H1 (cell line): ENCODE results near the gene TLCD5. TPM values are rescaled to one million over a fixed set of nuclear protein-coding genes. Genes with fewer than 3 reads are reported as not detected.
A peak's percentile ranks its signal among the peaks of the same experiment; 100 is the strongest.

Experiments used
- CTCF ChIA-PET: fragments of 300-600 bp; sonication (Branson Sonifier 250); formaldehyde crosslinking; loops from one replicate; lab custom pipeline; 2021; ENCODE audit not compliant: partially characterized antibody; lab: Charles Lee
- POLR2A ChIA-PET: fragments of 300-600 bp; sonication (Branson Sonifier 250); formaldehyde crosslinking; loops from one replicate; lab custom pipeline; 2021; ENCODE audit warnings: inconsistent platforms; ENCODE audit not compliant: partially characterized antibody; lab: Charles Lee
- DNase-seq, 2 experiments: peaks; one replicate each; pipeline versions ENCODE4 v3.0.0 to v3.0.0-alpha.2; 2010 to 2022; ENCODE audit warnings: low spot score in 2 of 2, low read depth in 1 of 2, mixed read lengths in 1 of 2
- FAIRE-seq: peaks from 2 replicates; lab custom pipeline; 2011; peaks lifted over from hg19 to GRCh38; lab: Jason Lieb, UNC
- H2AFZ ChIP-seq: 2 replicates; pipeline ENCODE4 v1.8.1; 2012; ENCODE audit warnings: low read length, inconsistent platforms
- H2AK5ac ChIP-seq: 2 replicates; pipeline ENCODE4 v1.6.1; 2013; ENCODE audit warnings: low read depth, low read length
- H2BK120ac ChIP-seq: replicated peaks from 2 replicates; pipeline ENCODE3; 2013; ENCODE audit warnings: low read depth, low read length, inconsistent platforms
- H2BK12ac ChIP-seq: 2 replicates; pipeline ENCODE4 v1.6.1; 2013; ENCODE audit warnings: low read depth, low read length
- H2BK15ac ChIP-seq: 2 replicates; pipeline ENCODE4 v1.6.1; 2013; ENCODE audit warnings: low read length
- H2BK20ac ChIP-seq: 2 replicates; pipeline ENCODE4 v1.6.1; 2013; ENCODE audit warnings: low read length
- H2BK5ac ChIP-seq: 2 replicates; pipeline ENCODE4 v1.6.1; 2013; ENCODE audit warnings: low read depth, low read length
- H3K14ac ChIP-seq: 2 replicates; pipeline ENCODE4 v1.6.1; 2013; ENCODE audit warnings: inconsistent platforms; ENCODE audit not compliant: insufficient read length
- H3K18ac ChIP-seq: 2 replicates; pipeline ENCODE4 v1.6.1; 2013; ENCODE audit warnings: low read length; ENCODE audit errors: extremely low read depth
- H3K23ac ChIP-seq: 2 replicates; pipeline ENCODE4 v1.6.1; 2013; ENCODE audit warnings: inconsistent platforms; ENCODE audit not compliant: insufficient read length
- H3K23me2 ChIP-seq: 2 replicates; pipeline ENCODE4 v1.6.1; 2013; ENCODE audit warnings: low read depth, low read length
- H3K27ac ChIP-seq: 2 replicates; pipeline ENCODE4 v1.6.1; 2011; ENCODE audit warnings: low read depth, low read length, inconsistent platforms
- H3K27me3 ChIP-seq, 4 experiments: replicated peaks in 1 of 4; 1 replicate in 1 of 4; 2 replicates in 3 of 4; pipeline versions ENCODE4 v1.6.1 to v1.8.1; 2011 to 2013; ENCODE audit warnings: low read length in 3 of 4, mild to moderate bottlenecking in 3 of 4, inconsistent platforms in 2 of 4, mixed read lengths in 2 of 4, moderate library complexity in 1 of 4; ENCODE audit not compliant: control insufficient read depth in 3 of 4, insufficient read depth in 3 of 4; ENCODE audit errors: extremely low read depth in 1 of 4
- H3K36me3 ChIP-seq, 4 experiments: 2 replicates each; pipeline versions ENCODE4 v1.6.1 to v1.8.1; 2011 to 2013; ENCODE audit warnings: mild to moderate bottlenecking in 4 of 4, low read length in 3 of 4, moderate library complexity in 2 of 4, control low read depth in 1 of 4, inconsistent platforms in 1 of 4; ENCODE audit not compliant: insufficient read depth in 4 of 4, control insufficient read depth in 2 of 4
- H3K4ac ChIP-seq: replicated peaks from 2 replicates; pipeline ENCODE3; 2013; ENCODE audit warnings: low read length, low read depth, mixed read lengths, inconsistent platforms; ENCODE audit not compliant: insufficient read length
- H3K4me1 ChIP-seq, 4 experiments: replicated peaks in 1 of 4; 1 replicate in 1 of 4; 2 replicates in 3 of 4; pipeline versions ENCODE4 v1.6.1 to v1.8.1; 2011 to 2013; ENCODE audit warnings: low read length in 3 of 4, inconsistent platforms in 2 of 4, mixed read lengths in 1 of 4; ENCODE audit not compliant: insufficient read depth in 4 of 4, control insufficient read depth in 3 of 4
- H3K4me2 ChIP-seq, 2 experiments: 2 replicates each; pipeline versions ENCODE4 v1.6.1 to v1.8.1; 2011 to 2013; ENCODE audit warnings: low read depth in 2 of 2, low read length in 2 of 2, control low read depth in 1 of 2, inconsistent platforms in 1 of 2, mild to moderate bottlenecking in 1 of 2; ENCODE audit not compliant: insufficient read depth in 1 of 2
- H3K4me3 ChIP-seq, 4 experiments: fragments of 200-600, 300-600 bp in 1 of 4; sonication (generic), shearing (Covaris generic), sonication (Bioruptor Twin) in 1 of 4; 2 replicates each; pipeline versions ENCODE4 v1.5.1 to v1.8.1; 2011 to 2016; ENCODE audit warnings: low read length in 4 of 4, low read depth in 3 of 4, control low read depth in 2 of 4, inconsistent platforms in 2 of 4, mild to moderate bottlenecking in 2 of 4, mixed read lengths in 1 of 4, moderate library complexity in 1 of 4; ENCODE audit not compliant: insufficient read depth in 2 of 4; ENCODE audit errors: extremely low read depth in 1 of 4
- H3K56ac ChIP-seq: replicated peaks from 2 replicates; pipeline ENCODE3; 2013; ENCODE audit warnings: low read depth, mild to moderate bottlenecking, mixed read lengths, low read length, inconsistent platforms; ENCODE audit not compliant: insufficient read length
- H3K79me1 ChIP-seq: 2 replicates; pipeline ENCODE4 v1.6.1; 2013; ENCODE audit warnings: low read depth, low read length, control low read depth
- H3K79me2 ChIP-seq, 2 experiments: 2 replicates each; pipeline versions ENCODE4 v1.6.1 to v1.8.1; 2012 to 2013; ENCODE audit warnings: low read length in 2 of 2, mild to moderate bottlenecking in 2 of 2, inconsistent platforms in 1 of 2; ENCODE audit not compliant: insufficient read depth in 2 of 2, control insufficient read depth in 1 of 2
- H3K9ac ChIP-seq, 4 experiments: replicated peaks in 1 of 4; 1 replicate in 1 of 4; 2 replicates in 3 of 4; pipeline versions ENCODE4 v1.6.1 to v1.8.1; 2011 to 2013; ENCODE audit warnings: low read depth in 3 of 4, low read length in 3 of 4, control low read depth in 2 of 4, mild to moderate bottlenecking in 2 of 4, moderate library complexity in 2 of 4, inconsistent platforms in 1 of 4; ENCODE audit errors: extremely low read depth in 1 of 4
- H3K9me3 ChIP-seq, 2 experiments: 2 replicates each; pipeline versions ENCODE4 v1.6.1 to v1.8.1; 2012 to 2013; ENCODE audit warnings: mild to moderate bottlenecking in 2 of 2, moderate library complexity in 2 of 2, control low read depth in 1 of 2, inconsistent platforms in 1 of 2, low read depth in 1 of 2, low read length in 1 of 2, mixed read lengths in 1 of 2; ENCODE audit not compliant: insufficient read depth in 2 of 2
- H4K20me1 ChIP-seq, 2 experiments: replicated peaks in 1 of 2; 2 replicates each; pipeline versions ENCODE3 to v1.8.1; 2011 to 2013; ENCODE audit warnings: inconsistent platforms in 2 of 2, low read length in 2 of 2, mild to moderate bottlenecking in 1 of 2; ENCODE audit not compliant: insufficient read depth in 2 of 2, control insufficient read depth in 1 of 2
- H4K5ac ChIP-seq: 2 replicates; pipeline ENCODE4 v1.6.1; 2013; ENCODE audit warnings: low read length, low read depth, mixed read lengths, inconsistent platforms; ENCODE audit not compliant: insufficient read length
- H4K8ac ChIP-seq: 2 replicates; pipeline ENCODE4 v1.8.0; 2013; ENCODE audit warnings: mild to moderate bottlenecking, moderate library complexity, low read length, inconsistent platforms; ENCODE audit not compliant: insufficient read depth; ENCODE audit errors: extremely low read depth
- H4K91ac ChIP-seq: replicated peaks from 2 replicates; pipeline ENCODE3; 2013; ENCODE audit warnings: low read length, mixed read lengths, inconsistent platforms; ENCODE audit not compliant: insufficient read length
- CHD1 ChIP-seq: IDR thresholded peaks from 2 replicates; pipeline ENCODE4 v1.6.1; 2012; ENCODE audit warnings: low read depth, low read length, improper control_type of control experiment
- FOSL1 ChIP-seq: IDR thresholded peaks from 2 replicates; pipeline ENCODE4 v1.6.1; 2011; ENCODE audit warnings: mild to moderate bottlenecking, low read depth, low read length, moderate library complexity; ENCODE audit not compliant: insufficient read depth
- RFX5 ChIP-seq: IDR thresholded peaks from 2 replicates; pipeline ENCODE4 v1.6.1; 2011; ENCODE audit warnings: low read depth, low read length, improper control_type of control experiment, borderline replicate concordance
- SP2 ChIP-seq: IDR thresholded peaks from 2 replicates; pipeline ENCODE4 v1.6.1; 2012; ENCODE audit warnings: mild to moderate bottlenecking, low read length, inconsistent platforms
- SUZ12 ChIP-seq: fragments of 200-600 bp; sonication (generic); IDR thresholded peaks from 2 replicates; pipeline ENCODE4 v1.6.1; 2012; ENCODE audit warnings: mild to moderate bottlenecking, inconsistent platforms, low read length, moderate library complexity, mixed read lengths
- TBP ChIP-seq: IDR thresholded peaks from 2 replicates; pipeline ENCODE4 v1.6.1; 2011; ENCODE audit warnings: low read depth, low read length, improper control_type of control experiment
- WGBS, 2 experiments: shearing (Covaris generic) in 1 of 2; methylation state at CpG; one replicate each; pipeline versions ENCODE4 v1.1.6 to v1.1.7; 2013 to 2015; ENCODE audit warnings: low lambda C conversion rate in 2 of 2, mixed read lengths in 2 of 2, inconsistent platforms in 1 of 2, low coverage in 1 of 2, missing lambda C conversion rate in 1 of 2; ENCODE audit not compliant: insufficient replicate concordance in 2 of 2, insufficient coverage in 1 of 2, insufficient read length in 1 of 2; ENCODE audit errors: extremely low coverage in 1 of 2, missing lambda C conversion rate in 1 of 2; 5-methylcytosine and 5-hydroxymethylcytosine counted together
- long read RNA-seq, 2 experiments: library from RNA in 1 of 2; library from capped mRNA in 1 of 2; stranded (forward); transcript quantifications; one replicate each; pipeline ENCODE4 v2.0.0, GENCODE V29; 2021; ENCODE audit warnings: inconsistent platforms in 1 of 2
- polyA minus RNA-seq, 3 experiments: library from RNA; depleted of rRNA, polyadenylated mRNA; stranded (reverse); fragments of >200 nt; gene quantifications; 1 replicate in 2 of 3; 2 replicates in 1 of 3; pipeline ENCODE4 v1.2.3, GENCODE V29; 2011
- polyA plus RNA-seq, 7 experiments: library from polyadenylated mRNA; depleted of rRNA in 3 of 7; stranded (reverse) in 5 of 7; unstranded in 2 of 7; fragments of >200 nt in 5 of 7; fragments of 200-250 nt in 2 of 7; gene quantifications; 1 replicate in 5 of 7; 2 replicates in 1 of 7; 4 replicates in 1 of 7; pipeline versions ENCODE4 v1.2.1 to v1.2.3, GENCODE V29; 2011 to 2013; ENCODE audit warnings: missing spikeins in 2 of 7, mixed read lengths in 2 of 7
- total RNA-seq: library from RNA; stranded (reverse); fragmentation: NEBNext Ultra II Directional; extraction: Animal tissue kit (Norgen Biotek cat#: 25700); gene quantifications from 2 replicates; pipeline ENCODE4 v1.2.1, GENCODE V29; 2021
- TF ChIP-seq, protein P1 (sequence below): IDR thresholded peaks from 2 replicates; pipeline ENCODE4 v1.6.1; 2011; ENCODE audit warnings: low read depth, mild to moderate bottlenecking, low read length; ENCODE audit not compliant: insufficient read depth

Gene TLCD5
- 9.5 TPM in 2 replicates for total RNA-seq
- polyA plus RNA-seq (2011; rRNA removed): 7.7 and 10.1 TPM in 2 replicates
- 8.8 TPM for polyA plus RNA-seq (2011; cell fraction: cytosol; rRNA removed)
- 7.6 TPM for polyA plus RNA-seq (2011; cell fraction: nucleus; rRNA removed)
- polyA plus RNA-seq (2012, experiment 1 of 2): 5.7 to 7.8 TPM (median 7.3 TPM) in 4 replicates
- 2.2 TPM for polyA plus RNA-seq (2012, experiment 2 of 2)
- polyA plus RNA-seq (2013, experiment 1 of 2): 7.3 TPM
- 7.9 TPM for polyA plus RNA-seq (2013, experiment 2 of 2)
- 13.6 and 15.0 TPM in 2 replicates for polyA minus RNA-seq (2011; rRNA and poly(A)+ RNA removed)
- polyA minus RNA-seq (2011; cell fraction: cytosol; rRNA and poly(A)+ RNA removed): 4.2 TPM
- polyA minus RNA-seq (2011; cell fraction: nucleus; rRNA and poly(A)+ RNA removed): 9.3 TPM
- long read RNA-seq, experiment 1, full-length matches to known transcripts: 1 of 7 reads
- long read RNA-seq, experiment 1, partial matches to known transcripts: 1 of 7 reads
- long read RNA-seq, experiment 1, other reads (novel, unspliced or antisense): 5 of 7 reads
- long read RNA-seq, experiment 2, full-length matches to known transcripts: 8 of 10 reads
- long read RNA-seq, experiment 2, partial matches to known transcripts: 0 of 10 reads
- long read RNA-seq, experiment 2, other reads (novel, unspliced or antisense): 2 of 10 reads

DNA sequence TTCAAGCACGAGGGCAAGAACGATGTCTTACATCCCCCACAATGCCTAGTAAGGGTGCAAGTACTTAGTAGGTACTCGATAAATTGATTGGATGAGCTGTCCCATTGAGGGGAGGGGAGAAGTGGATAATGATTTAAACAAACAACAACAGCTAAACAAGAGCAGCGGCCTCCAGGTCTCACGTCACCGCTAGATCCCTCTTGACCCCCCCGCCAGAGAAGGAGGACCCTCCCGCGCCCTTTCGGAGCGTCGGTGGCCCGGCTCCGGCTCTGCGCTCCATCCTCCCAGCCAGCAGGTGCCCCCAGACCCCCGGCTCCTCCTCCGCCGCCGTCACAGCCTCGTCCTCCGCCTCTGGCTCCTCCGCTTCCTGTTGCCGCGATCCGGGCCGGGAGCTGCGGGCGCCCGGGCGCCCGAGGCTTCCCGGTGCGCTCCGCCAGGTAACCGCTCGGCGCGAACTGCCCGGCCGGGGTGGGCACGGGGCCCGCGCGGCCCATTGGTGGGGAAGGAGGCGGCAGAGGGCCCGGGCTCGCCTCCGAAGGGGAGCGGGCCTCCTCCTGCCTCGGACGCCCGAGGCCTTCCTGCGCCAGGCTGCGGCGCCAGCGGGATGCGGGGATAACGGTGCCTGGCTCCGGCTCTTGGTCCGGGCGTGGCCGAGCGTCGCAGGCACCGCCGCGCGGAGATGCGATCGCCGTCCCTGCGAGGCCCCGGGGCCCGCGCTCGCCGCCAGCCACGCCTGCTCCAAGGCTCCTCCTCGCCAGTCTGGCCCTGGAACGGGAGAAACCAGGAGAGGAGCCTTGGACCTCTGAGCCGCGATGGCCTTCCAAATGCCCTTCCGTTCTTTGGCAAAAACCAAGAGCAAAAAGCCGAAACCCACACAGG, at the start of gene TLCD5:
TLCD5 (plus strand) TSS at position 368 of the 879 bp plus-strand sequence. CDS start 2,143 bp downstream, outside the sequence.
- H3K9ac ChIP-seq: peak within 1 kb of the TSS; percentile 59 to 80 (median 70)
- peaks cover 0 to 4% (median under 1%) of the 10 kb centered on the region in 4 experiments; a peak in 3 of 8 replicates for H3K36me3 ChIP-seq
- H3K18ac ChIP-seq: peak within 1 kb of the TSS; percentile 61; the same call in 1 of the 2 replicates
- peaks cover 2% of the 10 kb centered on the region; the same call in 1 of the 2 replicates for H3K79me1 ChIP-seq
- H4K5ac ChIP-seq: no peak within 1 kb of the TSS
- H4K8ac ChIP-seq: peak within 1 kb of the TSS; percentile 43; the same call in 1 of the 2 replicates
- H2BK5ac ChIP-seq: no peak within 1 kb of the TSS; the same call in 1 of the 2 replicates
- peaks cover 6% of the 10 kb centered on the region for H3K23me2 ChIP-seq
- H3K56ac ChIP-seq: no peak within 1 kb of the TSS
- H3K23ac ChIP-seq: no peak within 1 kb of the TSS
- H4K91ac ChIP-seq: no peak within 1 kb of the TSS
- no peaks in the 10 kb centered on the region for H4K20me1 ChIP-seq
- peak within 1 kb of the TSS; percentile 4; the same call in 1 of the 2 replicates for H2BK15ac ChIP-seq
- H3K79me2 ChIP-seq: no peaks in the 10 kb centered on the region; a peak in 1 of 4 replicates
- H2AFZ ChIP-seq: peak within 1 kb of the TSS; percentile 99
- no peaks in the 10 kb centered on the region for H3K27me3 ChIP-seq
- H2BK12ac ChIP-seq: 0 out of 2 replicates have a peak within 1 kb of the TSS, but pooled peaks have one; percentile 60
- H2BK20ac ChIP-seq: no peak within 1 kb of the TSS
- H3K4me2 ChIP-seq: peak within 1 kb of the TSS; percentile 75 to 79
- ChIA-PET POLR2A (interaction anchor here (0.9 to 3.3 kb wide), 4 partner anchors 10 to 89 kb away, joined by 3 to 27 read pairs (median 4); partner anchors contain the start of gene ARHGEF12), CTCF (interaction anchor here (0.7 to 2.7 kb wide), 5 partner anchors 10 to 763 kb away, joined by 3 to 19 read pairs (median 3); partner anchors contain the start of gene POU2F3)
- peak within 1 kb of the TSS; percentile 58 to 74 (median 68) for H3K4me3 ChIP-seq
- peaks cover 0 to 3% (median 0%) of the 10 kb centered on the region in 4 experiments; a peak in 3 of 7 replicates for H3K4me1 ChIP-seq
- peak within 1 kb of the TSS; percentile 16; the same call in 1 of the 2 replicates for H3K27ac ChIP-seq
- no peaks in the 10 kb centered on the region for H3K9me3 ChIP-seq
- FAIRE-seq (no peak), DNase-seq (peak; percentile 70 to 91)
- 2% methylated on average over 55 of the region's 84 CpGs; no CpG with 5 or more reads in 1 of the 2 experiments for WGBS, 2 experiments
- no peak within 1 kb of the TSS for H3K4ac ChIP-seq
- no peak within 1 kb of the TSS for H2BK120ac ChIP-seq
- H3K14ac ChIP-seq: no peak within 1 kb of the TSS
- H2AK5ac ChIP-seq: no peak within 1 kb of the TSS
- TF ChIP-seq CHD1: no peak
- no peak for TF ChIP-seq RFX5
- no peak for TF ChIP-seq SUZ12
- peak; percentile 36; the same call in 1 of the 2 replicates for TF ChIP-seq TBP
- TF ChIP-seq, protein P1, sequence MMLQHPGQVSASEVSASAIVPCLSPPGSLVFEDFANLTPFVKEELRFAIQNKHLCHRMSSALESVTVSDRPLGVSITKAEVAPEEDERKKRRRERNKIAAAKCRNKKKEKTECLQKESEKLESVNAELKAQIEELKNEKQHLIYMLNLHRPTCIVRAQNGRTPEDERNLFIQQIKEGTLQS: no peak
- TF ChIP-seq FOSL1: no peak
- 0 out of 2 replicates have a peak, but pooled peaks have one; percentile 8 for TF ChIP-seq SP2
